ENCODE data around the gene RPL38.

The RPL38 gene

GRCh38 chr17:74203439-74204240, at the start of gene RPL38:
Gene RPL38 (plus strand): TSS chr17:74203678. CDS start chr17:74203956, 278 bp downstream.
- peak within 1 kb of the TSS; percentile 89 for H3K27ac ChIP-seq (ENCODE audit: low read depth, low read length)
- peaks cover 27% of the 10 kb centered on the region for H3K36me3 ChIP-seq (ENCODE audit: insufficient read depth, low read length)
- peaks cover 9 to 16% of the 10 kb centered on the region in 2 donors for H3K27me3 ChIP-seq (ENCODE audit: control insufficient read depth in 1 of 2, insufficient read depth in 2 of 2, low read length in 2 of 2)
- no peaks in the 10 kb centered on the region for H3K9me3 ChIP-seq (ENCODE audit: low read length)
- peaks cover 29% of the 10 kb centered on the region for H3K4me1 ChIP-seq (ENCODE audit: insufficient read depth, low read length)
- peak within 1 kb of the TSS; percentile 98 for H3K9ac ChIP-seq (ENCODE audit: low read length)
- H3K4me3 ChIP-seq (ENCODE audit: low read depth in 1 of 2, low read length in 2 of 2): peak within 1 kb of the TSS; percentile 49 to 97

- Histone ChIP-seq H3K36me3 (ENCODE audit: insufficient read depth, low read length) (no peaks in the 10 kb centered on the region), H3K9ac (ENCODE audit: low read length) (no peak overlapping the region), H3K4me3 (ENCODE audit: low read depth in 1 of 2, low read length in 2 of 2) (no peak overlapping the region), H3K27me3 (ENCODE audit: control insufficient read depth in 1 of 2, insufficient read depth in 2 of 2, low read length in 2 of 2) (no peaks in the 10 kb centered on the region), H3K27ac (ENCODE audit: low read depth, low read length) (no peak overlapping the region), H3K4me1 (ENCODE audit: insufficient read depth, low read length) (peaks cover 7% of the 10 kb centered on the region), H3K9me3 (ENCODE audit: low read length) (no peaks in the 10 kb centered on the region)
These were observed 49.6 kb upstream of the RPL38 start for GRCh38 chr17:74153821-74154430.

GRCh38 chr17:74156878-74157277, 46.6 kb upstream of the RPL38 start:
- no peaks in the 10 kb centered on the region for H3K36me3 ChIP-seq (ENCODE audit: insufficient read depth, low read length)
- H3K27me3 ChIP-seq (ENCODE audit: control insufficient read depth in 1 of 2, insufficient read depth in 2 of 2, low read length in 2 of 2): no peaks in the 10 kb centered on the region
- H3K9ac ChIP-seq (ENCODE audit: low read length): no peak overlapping the region
- no peak overlapping the region for H3K4me3 ChIP-seq (ENCODE audit: low read depth in 1 of 2, low read length in 2 of 2)
- H3K27ac ChIP-seq (ENCODE audit: low read depth, low read length): no peak overlapping the region
- H3K4me1 ChIP-seq (ENCODE audit: insufficient read depth, low read length): peaks cover 7% of the 10 kb centered on the region
- H3K9me3 ChIP-seq (ENCODE audit: low read length): no peaks in the 10 kb centered on the region

GRCh38 chr17:74157366-74157765, 46.1 kb upstream of the RPL38 start:
- H3K9me3 ChIP-seq (ENCODE audit: low read length): no peaks in the 10 kb centered on the region
- peaks cover 7% of the 10 kb centered on the region for H3K4me1 ChIP-seq (ENCODE audit: insufficient read depth, low read length)
- no peak overlapping the region for H3K9ac ChIP-seq (ENCODE audit: low read length)
- H3K4me3 ChIP-seq (ENCODE audit: low read depth in 1 of 2, low read length in 2 of 2): no peak overlapping the region
- no peaks in the 10 kb centered on the region for H3K27me3 ChIP-seq (ENCODE audit: control insufficient read depth in 1 of 2, insufficient read depth in 2 of 2, low read length in 2 of 2)
- H3K27ac ChIP-seq (ENCODE audit: low read depth, low read length): no peak overlapping the region
- H3K36me3 ChIP-seq (ENCODE audit: insufficient read depth, low read length): no peaks in the 10 kb centered on the region

GRCh38 chr17:74158761-74159160, 44.7 kb upstream of the RPL38 start:
- Histone ChIP-seq H3K27ac (ENCODE audit: low read depth, low read length) (no peak overlapping the region), H3K4me1 (ENCODE audit: insufficient read depth, low read length) (no peaks in the 10 kb centered on the region), H3K36me3 (ENCODE audit: insufficient read depth, low read length) (no peaks in the 10 kb centered on the region), H3K9me3 (ENCODE audit: low read length) (no peaks in the 10 kb centered on the region), H3K4me3 (ENCODE audit: low read depth in 1 of 2, low read length in 2 of 2) (no peak overlapping the region), H3K9ac (ENCODE audit: low read length) (no peak overlapping the region), H3K27me3 (ENCODE audit: control insufficient read depth in 1 of 2, insufficient read depth in 2 of 2, low read length in 2 of 2) (no peaks in the 10 kb centered on the region)

DNA sequence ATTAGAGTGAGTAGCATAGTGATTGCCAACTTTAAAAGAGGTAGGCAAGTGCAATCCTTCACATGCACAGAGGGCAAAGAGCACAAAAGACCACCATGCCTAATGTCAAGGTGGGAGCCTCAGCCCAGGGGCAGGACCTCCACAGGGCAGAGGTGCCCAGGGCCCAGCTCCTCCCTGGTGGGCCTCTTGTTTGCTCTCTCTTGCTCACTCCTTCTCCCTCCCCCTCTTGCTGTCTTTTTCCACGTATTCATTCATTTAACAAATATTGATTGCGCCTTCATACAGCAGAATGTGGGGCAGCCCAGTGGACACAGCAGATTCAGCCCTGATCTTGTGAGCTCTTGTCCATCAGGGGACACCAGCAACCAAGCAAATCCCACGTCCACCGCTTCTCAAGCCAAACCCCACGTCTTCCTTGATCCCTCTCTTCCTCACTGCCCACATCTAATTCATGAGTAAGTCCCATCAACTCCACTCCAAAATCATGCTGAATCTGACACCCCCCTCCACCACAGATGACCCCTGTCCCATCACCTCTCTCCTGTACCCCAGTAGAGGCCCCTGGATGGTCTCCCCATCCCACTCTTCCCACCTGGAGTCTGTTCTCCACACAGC, 44.1 kb upstream of the RPL38 start:
- Histone ChIP-seq H3K27me3 (ENCODE audit: control insufficient read depth in 1 of 2, insufficient read depth in 2 of 2, low read length in 2 of 2) (no peaks in the 10 kb centered on the region), H3K9me3 (ENCODE audit: low read length) (no peaks in the 10 kb centered on the region)

DNA sequence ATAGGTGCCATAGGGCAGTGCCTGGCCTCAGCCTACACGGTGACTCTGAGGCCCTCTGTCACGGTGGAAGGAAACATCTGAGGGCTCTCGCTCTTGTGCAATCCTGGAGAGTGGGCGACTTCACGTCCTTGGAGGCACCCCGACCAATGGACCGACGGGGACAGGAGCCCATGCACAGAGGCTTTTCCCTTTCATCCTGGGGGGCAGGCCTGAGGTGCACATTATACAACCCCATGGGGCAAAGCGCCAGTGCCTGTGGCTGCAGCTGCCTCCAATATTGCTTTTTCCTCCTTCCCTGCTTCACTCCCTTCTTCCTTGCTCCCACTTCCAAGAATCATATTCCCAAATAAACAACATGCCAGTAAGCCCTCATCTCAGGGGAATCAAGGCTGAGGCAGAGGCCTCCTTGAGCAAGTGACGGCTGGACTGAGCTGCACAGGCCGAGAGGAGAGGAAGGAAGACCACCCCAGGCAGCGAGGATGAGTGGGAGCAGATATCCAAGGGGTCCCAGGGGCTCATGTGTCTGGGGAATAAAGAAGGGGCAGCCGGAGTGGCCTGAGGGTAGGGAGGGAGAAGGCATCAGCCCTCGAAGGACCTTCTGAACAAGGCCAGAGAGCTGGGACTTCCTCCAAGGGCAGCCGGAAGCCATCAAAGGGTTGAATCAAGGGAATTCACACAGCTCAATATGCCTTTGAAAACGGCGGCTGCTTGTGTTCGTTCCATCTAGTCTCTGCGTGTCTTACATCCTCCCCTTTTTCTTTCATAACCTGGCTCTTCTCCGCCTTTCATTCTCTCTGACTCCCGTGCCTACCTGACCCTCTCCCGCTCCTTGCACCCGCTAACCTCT, 42.6 kb upstream of the RPL38 start:
- Histone ChIP-seq H3K9me3 (ENCODE audit: low read length) (no peaks in the 10 kb centered on the region), H3K9ac (ENCODE audit: low read length) (no peak overlapping the region), H3K27me3 (ENCODE audit: control insufficient read depth in 1 of 2, insufficient read depth in 2 of 2, low read length in 2 of 2) (no peaks in the 10 kb centered on the region), H3K4me3 (ENCODE audit: low read depth in 1 of 2, low read length in 2 of 2) (no peak overlapping the region), H3K27ac (ENCODE audit: low read depth, low read length) (no peak overlapping the region), H3K36me3 (ENCODE audit: insufficient read depth, low read length) (no peaks in the 10 kb centered on the region), H3K4me1 (ENCODE audit: insufficient read depth, low read length) (no peaks in the 10 kb centered on the region)

More for the DNA sequence above, 44.1 kb upstream of the RPL38 start:
- Histone ChIP-seq H3K36me3 (ENCODE audit: insufficient read depth, low read length) (no peaks in the 10 kb centered on the region), H3K4me3 (ENCODE audit: low read depth in 1 of 2, low read length in 2 of 2) (no peak overlapping the region), H3K27ac (ENCODE audit: low read depth, low read length) (no peak overlapping the region), H3K4me1 (ENCODE audit: insufficient read depth, low read length) (no peaks in the 10 kb centered on the region), H3K9ac (ENCODE audit: low read length) (no peak overlapping the region)

DNA sequence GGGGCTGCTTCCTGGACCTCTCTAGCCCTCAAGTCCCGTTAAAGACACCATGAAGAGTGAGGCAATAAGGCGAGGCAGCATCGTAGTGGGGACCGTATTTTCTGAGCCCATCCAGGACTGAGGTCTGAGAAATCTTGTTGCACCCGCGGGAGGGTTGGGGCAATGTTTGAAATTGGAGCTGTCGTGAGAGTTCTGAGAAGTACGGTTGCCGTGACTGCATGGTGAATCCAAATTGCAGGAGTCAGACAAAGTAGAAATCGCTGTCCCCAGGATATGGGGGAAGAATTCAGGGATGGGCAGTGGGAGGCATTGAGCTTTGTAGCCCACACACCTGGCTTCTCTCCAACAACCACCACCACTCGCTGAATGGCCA, 42.0 kb upstream of the RPL38 start:
- H3K36me3 ChIP-seq (ENCODE audit: insufficient read depth, low read length): no peaks in the 10 kb centered on the region
- no peaks in the 10 kb centered on the region for H3K9me3 ChIP-seq (ENCODE audit: low read length)
- no peaks in the 10 kb centered on the region for H3K27me3 ChIP-seq (ENCODE audit: control insufficient read depth in 1 of 2, insufficient read depth in 2 of 2, low read length in 2 of 2)
- no peak overlapping the region for H3K4me3 ChIP-seq (ENCODE audit: low read depth in 1 of 2, low read length in 2 of 2)
- no peak overlapping the region for H3K9ac ChIP-seq (ENCODE audit: low read length)
- no peak overlapping the region for H3K27ac ChIP-seq (ENCODE audit: low read depth, low read length)
- H3K4me1 ChIP-seq (ENCODE audit: insufficient read depth, low read length): no peaks in the 10 kb centered on the region

- no peak overlapping the region for H3K9ac ChIP-seq (ENCODE audit: low read length)
- no peaks in the 10 kb centered on the region for H3K9me3 ChIP-seq (ENCODE audit: low read length)
- no peak overlapping the region for H3K4me3 ChIP-seq (ENCODE audit: low read depth in 1 of 2, low read length in 2 of 2)
- H3K4me1 ChIP-seq (ENCODE audit: insufficient read depth, low read length): no peaks in the 10 kb centered on the region
- H3K27me3 ChIP-seq (ENCODE audit: control insufficient read depth in 1 of 2, insufficient read depth in 2 of 2, low read length in 2 of 2): no peaks in the 10 kb centered on the region
- no peak overlapping the region for H3K27ac ChIP-seq (ENCODE audit: low read depth, low read length)
- H3K36me3 ChIP-seq (ENCODE audit: insufficient read depth, low read length): no peaks in the 10 kb centered on the region
These were observed 40.1 kb upstream of the RPL38 start for GRCh38 chr17:74163271-74163821.

DNA sequence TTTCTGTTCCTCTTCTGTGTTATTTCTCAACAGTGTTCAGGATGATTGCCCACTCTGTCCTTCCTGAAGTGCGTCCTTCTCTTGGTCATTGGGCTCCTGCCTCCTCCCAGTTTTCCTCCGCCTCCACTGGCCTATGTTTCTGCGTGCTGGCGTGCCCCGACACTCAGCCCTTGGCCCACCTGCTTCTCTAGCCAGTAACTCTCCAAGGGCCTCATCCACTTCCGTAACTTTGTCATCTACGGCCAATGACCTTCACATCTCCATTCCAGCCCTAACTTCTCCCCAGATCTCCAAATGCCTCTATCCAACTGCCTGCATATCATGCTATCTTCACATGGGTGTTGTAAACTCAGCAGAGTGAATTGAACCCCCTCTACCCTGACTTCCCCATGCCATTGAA, 39.6 kb upstream of the RPL38 start:
- H3K9me3 ChIP-seq (ENCODE audit: low read length): no peaks in the 10 kb centered on the region
- H3K27me3 ChIP-seq (ENCODE audit: control insufficient read depth in 1 of 2, insufficient read depth in 2 of 2, low read length in 2 of 2): no peaks in the 10 kb centered on the region
- no peak overlapping the region for H3K9ac ChIP-seq (ENCODE audit: low read length)
- H3K4me3 ChIP-seq (ENCODE audit: low read depth in 1 of 2, low read length in 2 of 2): no peak overlapping the region
- no peaks in the 10 kb centered on the region for H3K4me1 ChIP-seq (ENCODE audit: insufficient read depth, low read length)
- no peaks in the 10 kb centered on the region for H3K36me3 ChIP-seq (ENCODE audit: insufficient read depth, low read length)
- no peak overlapping the region for H3K27ac ChIP-seq (ENCODE audit: low read depth, low read length)
